Activated CD4-positive, alpha-beta T cell treated with anti-CD3 and anti-CD28 coated beads, Interleukin-2, amount 10 ng/mL, durations not matched to agents 24 days and 14 days (primary cell): ENCODE measurements around the gene GABBR2. TPM values are rescaled to one million over a fixed set of nuclear protein-coding genes. Genes with fewer than 3 reads are reported as not detected.
"Not testable (repeated sequence)": the region's sequence is repeated elsewhere in the genome, so short reads cannot be mapped to it uniquely, and the experiment has no call there.

Experiments used
- DNase-seq: peaks from one replicate; pipeline ENCODE4 v3.0.0; 2022
- H3K27ac Mint-ChIP-seq: one replicate; pipeline ENCODE4 v1.8.0; 2022; ENCODE audit warnings: mild to moderate bottlenecking, mixed read lengths
- H3K27me3 Mint-ChIP-seq: one replicate; pipeline ENCODE4 v1.8.0; 2022; ENCODE audit warnings: mixed read lengths
- H3K36me3 Mint-ChIP-seq: one replicate; pipeline ENCODE4 v1.8.0; 2022; ENCODE audit warnings: low read depth, mild to moderate bottlenecking, mixed read lengths
- H3K4me1 Mint-ChIP-seq: one replicate; pipeline ENCODE4 v1.8.0; 2021; ENCODE audit warnings: mixed read lengths
- H3K4me3 Mint-ChIP-seq: one replicate; pipeline ENCODE4 v1.8.0; 2022; ENCODE audit warnings: mild to moderate bottlenecking, moderate library complexity, mixed read lengths
- H3K9me3 Mint-ChIP-seq: one replicate; pipeline ENCODE4 v1.8.0; 2021; ENCODE audit warnings: mixed read lengths
- intact Hi-C: fragments of 100-400 bp; cut with micrococcal nuclease; formaldehyde crosslinking; loops from one replicate; pipeline ENCODE4 v1.15.1; 2023
- total RNA-seq: library from RNA; stranded (reverse); gene quantifications from 2 replicates; pipeline ENCODE4 v1.2.3, GENCODE V29; 2022

GABBR2 gene
- total RNA-seq, 1 donor from 2014 or later, result not detected

DNA sequence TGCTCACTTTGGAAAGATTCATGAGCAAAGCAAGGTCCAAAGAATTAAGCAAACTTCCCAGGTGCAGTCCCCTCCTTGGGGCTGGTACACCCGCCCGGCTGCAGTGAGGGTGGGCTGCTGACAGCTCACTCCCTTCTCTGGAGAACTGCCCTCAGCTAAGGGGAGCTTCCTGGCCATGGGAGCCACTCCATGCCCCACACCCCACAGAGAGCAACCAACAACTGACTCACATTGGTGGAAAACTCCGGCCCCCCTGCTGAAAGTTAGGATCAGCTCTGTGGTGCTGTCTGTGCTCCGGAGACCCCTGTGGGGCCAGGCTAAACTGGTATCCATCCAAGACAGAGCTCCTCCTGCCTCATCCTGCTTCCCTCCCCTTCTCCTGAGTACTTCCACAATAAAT lies 223.0 kb downstream of the GABBR2 start:
- Mint-ChIP-seq H3K9me3 (no peaks in the 10 kb centered on the region), H3K27me3 (peaks cover 8% of the 10 kb centered on the region), H3K36me3 (no peaks in the 10 kb centered on the region), H3K27ac (no peak overlapping the region), H3K4me1 (no peaks in the 10 kb centered on the region), H3K4me3 (no peak overlapping the region)
- intact Hi-C loops, result no loop called here
- no peak for DNase-seq

DNA sequence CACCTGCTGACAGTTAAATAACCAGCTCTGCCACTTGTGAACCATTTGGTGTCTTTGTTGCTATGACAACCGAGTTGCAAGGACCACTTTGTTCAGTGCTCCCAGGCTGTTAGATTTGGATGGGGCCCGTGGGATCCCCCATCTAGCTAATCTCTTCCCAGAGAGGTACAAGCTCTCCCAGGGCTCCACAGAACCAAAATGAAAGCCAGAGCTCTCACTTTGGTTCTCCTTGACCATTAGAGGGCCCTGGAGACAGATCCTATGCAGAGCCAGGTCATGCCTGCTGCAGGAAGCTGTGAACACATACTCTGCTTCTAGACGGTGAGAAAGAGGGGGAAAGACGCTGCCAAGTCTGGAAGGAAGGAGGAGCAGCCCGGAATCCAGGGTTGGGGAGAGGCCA lies 224.6 kb downstream of the GABBR2 start:
- intact Hi-C loops, result no loop called here
- Mint-ChIP-seq H3K36me3 (no peaks in the 10 kb centered on the region), H3K4me1 (no peaks in the 10 kb centered on the region)

DNA sequence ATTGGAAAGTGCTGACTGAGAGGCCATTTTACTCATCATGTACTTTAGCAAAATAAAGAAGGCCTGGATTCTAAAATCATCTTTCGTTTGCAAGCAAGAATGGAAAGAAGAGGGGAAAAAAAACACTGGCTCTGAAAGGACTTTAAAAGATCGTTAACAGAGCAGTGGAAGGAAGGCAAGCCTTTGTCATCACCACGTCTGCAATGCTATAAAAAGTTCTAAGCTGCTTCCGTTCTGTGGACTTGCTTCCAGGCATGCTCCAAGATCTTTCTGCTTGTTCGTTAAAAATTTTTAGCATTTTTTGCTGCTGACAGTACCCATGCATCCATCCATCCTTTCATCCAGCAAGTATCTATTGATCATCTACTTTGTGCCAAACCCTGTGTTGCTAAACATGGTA lies 226.5 kb downstream of the GABBR2 start:
- H3K4me3 Mint-ChIP-seq, result no peak overlapping the region
- no peaks in the 10 kb centered on the region for H3K4me1 Mint-ChIP-seq
- H3K27ac Mint-ChIP-seq, result no peak overlapping the region
- H3K36me3 Mint-ChIP-seq, result no peaks in the 10 kb centered on the region
- H3K27me3 Mint-ChIP-seq, result peaks cover 10% of the 10 kb centered on the region
- intact Hi-C loops, result no loop called here
- no peaks in the 10 kb centered on the region for H3K9me3 Mint-ChIP-seq
- no peak for DNase-seq

More for the DNA sequence above, 224.6 kb downstream of the GABBR2 start:
- Mint-ChIP-seq H3K27me3 (peaks cover 10% of the 10 kb centered on the region), H3K4me3 (no peak overlapping the region), H3K9me3 (no peaks in the 10 kb centered on the region), H3K27ac (no peak overlapping the region)
- DNase-seq, result no peak

DNA sequence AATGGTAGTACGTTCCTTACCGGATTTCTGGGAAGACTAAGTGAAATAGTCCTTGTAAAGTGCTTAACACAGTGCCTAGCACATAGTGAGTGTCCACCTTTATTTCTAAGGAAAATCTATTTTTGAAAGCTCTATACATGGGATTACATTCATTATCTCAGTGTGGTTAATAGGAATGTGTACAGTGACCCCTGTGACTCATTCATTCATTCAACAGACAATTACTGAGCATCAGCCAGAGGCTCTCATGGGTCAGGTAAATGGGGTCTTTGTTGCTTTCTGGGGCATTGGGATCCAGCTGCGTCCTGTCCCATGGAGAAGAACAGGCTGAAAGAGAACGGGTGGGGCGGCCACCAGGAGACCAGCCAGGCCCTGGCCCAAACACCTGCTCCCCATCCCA lies 227.1 kb downstream of the GABBR2 start:
- H3K36me3 Mint-ChIP-seq, result no peaks in the 10 kb centered on the region
- H3K27me3 Mint-ChIP-seq, result peaks cover 10% of the 10 kb centered on the region
- H3K4me3 Mint-ChIP-seq, result no peak overlapping the region
- DNase-seq, result no peak
- H3K9me3 Mint-ChIP-seq, result no peaks in the 10 kb centered on the region
- intact Hi-C loops, result no loop called here
- H3K4me1 Mint-ChIP-seq, result no peaks in the 10 kb centered on the region
- H3K27ac Mint-ChIP-seq, result no peak overlapping the region

DNA sequence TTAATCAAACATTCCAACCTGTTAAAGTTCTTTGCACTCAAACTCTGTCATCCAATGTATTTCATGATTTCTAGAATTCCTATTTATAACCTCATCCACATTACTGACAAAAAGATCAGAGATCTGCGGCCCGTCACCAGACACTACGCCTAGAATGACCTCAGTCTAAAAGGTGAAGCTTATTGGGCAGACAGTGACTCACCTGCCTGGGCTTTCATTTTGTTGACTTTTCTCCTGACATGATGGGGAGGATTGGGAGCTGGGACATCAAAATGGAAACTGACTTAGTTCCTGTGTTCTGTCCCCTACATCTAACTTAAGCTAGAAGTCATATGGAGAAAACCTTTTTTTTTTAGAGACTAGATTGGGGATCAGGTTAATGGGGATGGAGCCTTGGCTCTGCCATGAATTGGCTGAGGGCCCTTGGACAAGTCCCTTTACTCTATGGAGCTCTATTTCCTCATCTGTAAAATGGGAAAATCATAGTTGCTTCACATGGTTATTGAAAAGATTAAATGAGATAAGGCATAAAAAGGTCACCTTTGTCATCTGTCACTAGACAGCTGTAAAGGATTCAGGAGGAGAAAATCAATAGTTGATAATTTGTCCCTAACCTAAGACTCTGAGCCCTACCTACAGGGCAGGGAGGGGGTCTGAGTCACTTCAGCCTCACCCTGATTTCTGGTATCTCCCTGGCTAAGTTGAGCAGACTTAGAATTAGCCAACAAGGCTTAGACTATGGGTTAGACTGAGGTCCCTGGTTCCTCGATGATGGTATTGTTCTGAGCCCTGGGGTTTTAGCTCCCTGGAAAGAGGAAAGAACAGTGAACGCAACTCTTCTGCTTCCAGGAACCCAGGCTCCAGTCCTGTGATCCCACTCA lies 228.5 kb downstream of the GABBR2 start:
- no peaks in the 10 kb centered on the region for H3K36me3 Mint-ChIP-seq
- H3K4me1 Mint-ChIP-seq, result no peaks in the 10 kb centered on the region
- H3K27ac Mint-ChIP-seq, result no peak overlapping the region
- H3K4me3 Mint-ChIP-seq, result no peak overlapping the region
- no peak for DNase-seq
- peaks cover 13% of the 10 kb centered on the region for H3K27me3 Mint-ChIP-seq
- intact Hi-C loops, result no loop called here
- no peaks in the 10 kb centered on the region for H3K9me3 Mint-ChIP-seq

DNA sequence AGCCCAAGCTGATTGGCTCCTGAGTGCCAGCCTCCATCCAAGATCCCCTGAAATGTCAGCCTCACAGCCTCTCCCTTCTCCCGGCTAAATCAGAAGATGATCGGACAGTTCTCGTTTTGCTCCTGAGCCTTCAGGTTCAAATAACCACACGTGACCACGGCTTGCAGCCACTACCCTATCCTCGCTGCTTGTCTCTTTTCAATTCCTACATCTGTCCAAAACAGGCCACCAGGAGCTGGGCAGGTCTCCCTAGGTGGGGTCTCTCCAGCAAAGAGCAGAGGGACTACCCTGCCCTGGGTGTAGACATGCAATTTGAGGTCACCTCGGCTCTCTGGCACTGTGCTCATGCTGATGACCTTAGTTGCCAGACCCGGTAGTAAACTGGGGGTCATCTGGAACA lies 229.3 kb downstream of the GABBR2 start:
- Mint-ChIP-seq H3K36me3 (no peaks in the 10 kb centered on the region), H3K27ac (no peak overlapping the region), H3K4me1 (no peaks in the 10 kb centered on the region)

DNA sequence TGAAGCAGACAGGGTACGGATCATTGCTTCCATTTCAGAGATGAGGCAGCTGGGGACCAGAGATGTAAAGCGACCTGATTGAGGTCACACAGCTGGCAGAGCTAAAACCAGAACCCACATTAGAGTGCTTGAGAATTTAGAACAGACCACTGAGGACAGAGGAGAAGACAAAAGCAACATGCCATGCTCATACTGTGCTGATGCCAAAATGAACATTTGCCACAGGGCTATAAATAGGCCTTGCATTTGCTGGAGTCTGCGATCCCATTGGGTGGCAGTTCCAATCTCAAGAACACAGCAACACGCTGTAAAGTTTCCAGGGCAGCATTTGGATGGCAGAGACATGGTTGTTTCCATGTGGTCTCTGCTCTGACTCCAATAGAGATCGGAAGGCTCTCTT lies 230.9 kb downstream of the GABBR2 start:
- H3K27me3 Mint-ChIP-seq, result peaks cover 15% of the 10 kb centered on the region
- H3K4me1 Mint-ChIP-seq, result no peaks in the 10 kb centered on the region
- no peaks in the 10 kb centered on the region for H3K36me3 Mint-ChIP-seq
- H3K9me3 Mint-ChIP-seq, result no peaks in the 10 kb centered on the region
- H3K27ac Mint-ChIP-seq, result no peak overlapping the region
- intact Hi-C loops, result no loop called here
- DNase-seq, result no peak
- no peak overlapping the region for H3K4me3 Mint-ChIP-seq

More for the DNA sequence above, 229.3 kb downstream of the GABBR2 start:
- Mint-ChIP-seq H3K9me3 (no peaks in the 10 kb centered on the region), H3K27me3 (peaks cover 16% of the 10 kb centered on the region), H3K4me3 (no peak overlapping the region)
- DNase-seq, result no peak
- intact Hi-C loops, result no loop called here

DNA sequence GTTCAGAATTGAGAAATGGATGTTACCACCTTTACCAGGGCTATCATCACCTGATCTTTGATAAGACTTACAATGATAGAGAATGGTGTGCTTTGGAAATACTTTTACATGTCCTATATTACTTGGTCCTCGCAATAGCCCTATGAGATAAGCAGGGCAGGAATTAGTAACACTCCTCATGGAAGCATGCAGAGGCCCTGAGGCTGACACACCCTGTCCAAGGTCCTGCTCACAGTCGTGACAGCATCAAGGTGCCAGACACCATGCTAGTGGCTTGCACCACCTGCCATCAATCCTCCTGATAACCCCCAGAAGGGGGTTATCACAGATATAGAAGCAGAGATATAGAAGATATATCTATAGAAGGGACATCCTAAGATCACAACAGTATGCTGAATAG lies 236.5 kb downstream of the GABBR2 start:
- Mint-ChIP-seq H3K27me3 (peaks cover 12% of the 10 kb centered on the region), H3K4me3 (no peak overlapping the region), H3K36me3 (no peaks in the 10 kb centered on the region), H3K9me3 (no peaks in the 10 kb centered on the region), H3K27ac (no peak overlapping the region), H3K4me1 (no peaks in the 10 kb centered on the region)
- intact Hi-C loops, result no loop called here
- no peak for DNase-seq

DNA sequence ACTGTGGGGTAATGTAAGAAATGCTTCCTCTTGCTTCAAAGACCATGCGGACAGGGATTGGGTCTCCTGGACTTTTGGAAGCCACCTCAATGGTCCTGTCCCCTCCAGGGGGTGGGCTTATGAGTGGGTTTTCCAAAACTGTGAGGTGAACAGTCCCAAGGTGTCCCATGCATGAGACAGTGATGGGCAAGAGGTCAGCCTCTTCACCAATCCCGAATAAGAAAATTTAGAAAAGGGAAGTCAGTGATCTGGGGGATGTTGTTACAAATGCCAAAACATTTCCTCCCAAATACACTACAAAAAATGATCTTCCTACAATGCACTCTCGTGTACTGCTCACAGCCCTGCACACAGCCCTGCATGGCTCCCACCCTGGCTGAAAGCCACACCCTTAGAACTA lies 237.6 kb downstream of the GABBR2 start:
- H3K9me3 Mint-ChIP-seq, result no peaks in the 10 kb centered on the region
- H3K4me1 Mint-ChIP-seq, result no peaks in the 10 kb centered on the region
- peaks cover 8% of the 10 kb centered on the region for H3K27me3 Mint-ChIP-seq
- no peak overlapping the region for H3K27ac Mint-ChIP-seq
- intact Hi-C loops, result no loop called here
- no peak overlapping the region for H3K4me3 Mint-ChIP-seq
- DNase-seq, result no peak
- no peaks in the 10 kb centered on the region for H3K36me3 Mint-ChIP-seq

DNA sequence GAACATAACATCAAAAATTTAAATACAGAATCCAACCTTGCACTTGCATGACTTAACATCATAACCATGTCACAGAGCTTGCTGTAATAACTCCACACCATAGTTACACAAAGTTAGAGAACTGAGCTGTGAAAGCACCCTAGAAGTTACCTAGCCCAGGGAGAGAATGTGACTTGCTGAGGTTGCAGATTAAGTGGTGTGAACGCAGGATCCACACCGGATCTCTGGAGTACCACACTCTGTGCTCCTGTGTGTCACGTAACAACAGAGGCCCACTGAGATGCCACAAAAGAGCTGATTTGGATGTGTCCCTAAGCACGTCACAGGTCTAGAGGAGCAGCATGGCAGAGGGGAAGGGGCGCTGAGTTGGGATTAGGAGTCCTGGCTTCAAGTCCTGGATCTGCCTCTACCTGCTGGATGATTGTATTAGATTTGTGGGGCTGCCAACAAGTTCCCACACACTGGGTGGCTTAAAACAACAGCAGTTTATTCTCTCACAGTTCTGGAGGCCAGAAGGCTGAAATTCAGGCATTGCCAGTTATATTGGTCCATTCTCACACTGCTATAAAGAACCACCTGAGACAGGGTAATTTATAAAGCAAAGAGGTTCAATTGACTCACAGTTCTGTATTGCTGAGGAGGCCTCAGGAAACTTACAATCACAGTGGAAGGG lies 240.0 kb downstream of the GABBR2 start:
- DNase-seq, result no peak
- H3K4me3 Mint-ChIP-seq, result no peak overlapping the region
- no peaks in the 10 kb centered on the region for H3K4me1 Mint-ChIP-seq
- H3K36me3 Mint-ChIP-seq, result no peaks in the 10 kb centered on the region
- peaks cover 3% of the 10 kb centered on the region for H3K27me3 Mint-ChIP-seq
- no peaks in the 10 kb centered on the region for H3K9me3 Mint-ChIP-seq
- intact Hi-C loops, result no loop called here
- no peak overlapping the region for H3K27ac Mint-ChIP-seq

DNA sequence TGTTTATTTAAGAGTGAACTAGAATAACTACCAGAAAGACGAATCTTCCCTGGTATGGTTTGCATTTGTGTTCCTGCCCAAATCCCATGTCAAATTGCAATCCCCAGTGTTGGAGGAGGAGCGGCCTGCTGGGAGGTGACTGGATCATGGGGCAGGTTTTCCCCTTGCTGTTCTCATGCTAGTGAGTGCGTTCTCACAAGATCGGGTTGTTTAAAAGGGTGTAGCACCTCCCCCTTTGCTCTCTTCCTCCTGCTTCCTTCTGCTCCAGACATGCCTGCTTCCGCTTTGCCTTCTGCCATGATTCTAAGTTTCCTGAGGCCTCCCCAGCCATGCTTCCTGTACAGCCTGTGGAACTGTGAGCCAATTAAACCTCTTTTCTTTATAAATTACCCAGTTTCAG lies 242.9 kb downstream of the GABBR2 start:
- H3K4me3 Mint-ChIP-seq, result no peak overlapping the region
- no peaks in the 10 kb centered on the region for H3K4me1 Mint-ChIP-seq
- no peak for DNase-seq
- no peaks in the 10 kb centered on the region for H3K36me3 Mint-ChIP-seq
- H3K9me3 Mint-ChIP-seq, result peaks cover 6% of the 10 kb centered on the region
- intact Hi-C loops, result no loop called here
- H3K27me3 Mint-ChIP-seq, result no peaks in the 10 kb centered on the region
- no peak overlapping the region for H3K27ac Mint-ChIP-seq

DNA sequence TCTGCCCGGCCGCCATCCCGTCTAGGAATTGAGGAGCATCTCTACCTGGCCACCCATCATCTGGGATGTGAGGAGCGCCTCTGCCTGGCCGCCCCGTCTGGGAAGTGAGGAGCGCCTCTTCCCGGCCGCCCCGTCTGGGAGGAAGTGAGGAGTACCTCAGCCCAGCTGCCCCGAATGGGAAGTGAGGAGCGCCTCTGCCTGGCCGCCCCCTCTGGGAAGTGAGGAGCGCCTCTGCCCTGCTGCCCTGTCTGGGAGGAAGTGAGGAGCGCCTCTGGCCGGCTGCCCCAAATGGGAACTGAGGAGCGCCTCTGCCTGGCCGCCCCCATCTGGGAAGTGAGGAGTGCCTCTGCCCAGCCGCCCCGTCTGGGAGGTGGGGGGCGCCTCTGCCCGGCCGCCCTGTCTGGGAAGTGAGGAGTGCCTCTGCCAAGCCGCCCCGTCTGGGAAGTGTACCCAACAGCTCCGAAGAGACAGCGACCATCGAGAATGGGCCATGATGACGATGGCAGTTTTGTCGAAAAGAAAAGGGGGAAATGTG lies 244.5 kb downstream of the GABBR2 start:
- intact Hi-C loops, H3K4me1 Mint-ChIP-seq, H3K4me3 Mint-ChIP-seq, H3K36me3 Mint-ChIP-seq, DNase-seq, H3K9me3 Mint-ChIP-seq, H3K27ac Mint-ChIP-seq, H3K27me3 Mint-ChIP-seq: not testable (repeated sequence)

DNA sequence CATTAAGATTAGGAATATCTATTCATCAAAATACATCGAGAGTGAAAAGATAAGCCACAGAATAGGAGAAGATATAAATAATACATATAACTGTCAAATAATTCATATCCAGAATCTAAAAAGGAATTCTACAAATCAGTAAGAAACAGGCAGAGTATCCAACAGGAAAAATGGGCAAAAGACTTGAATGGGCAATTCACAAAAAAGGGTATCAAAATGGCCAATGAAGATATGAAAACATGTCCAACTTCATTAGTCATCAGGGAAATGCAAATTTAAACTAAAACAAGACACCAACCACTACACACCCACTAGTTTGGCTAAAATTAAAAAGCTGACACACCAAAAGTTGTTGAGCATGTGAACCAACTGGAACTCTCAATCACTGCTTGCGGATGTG lies 246.4 kb downstream of the GABBR2 start:
- intact Hi-C loops, result no loop called here

DNA sequence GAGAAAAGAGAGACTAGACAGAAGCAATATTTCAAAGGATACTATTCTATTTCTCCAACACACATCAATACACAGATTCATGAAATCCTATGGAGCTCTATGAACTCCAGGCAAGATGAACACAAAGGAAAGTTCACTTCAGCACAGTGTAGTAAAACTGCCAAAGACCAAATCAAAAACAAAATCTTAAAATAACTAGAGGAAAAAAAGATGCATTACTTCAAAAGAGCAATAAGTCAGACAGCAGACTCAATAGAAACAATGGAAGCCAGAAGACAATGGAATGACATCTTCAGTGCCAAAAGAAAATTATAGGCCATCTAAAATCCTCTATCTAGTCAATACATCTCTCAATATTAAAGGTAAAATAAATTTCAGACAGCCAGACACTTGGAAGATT lies 248.0 kb downstream of the GABBR2 start:
- no peak overlapping the region for H3K27ac Mint-ChIP-seq
- H3K27me3 Mint-ChIP-seq, result peaks cover 4% of the 10 kb centered on the region
- DNase-seq, result no peak
- intact Hi-C loops, result no loop called here
- peaks cover 6% of the 10 kb centered on the region for H3K9me3 Mint-ChIP-seq
- no peaks in the 10 kb centered on the region for H3K36me3 Mint-ChIP-seq
- no peaks in the 10 kb centered on the region for H3K4me1 Mint-ChIP-seq
- no peak overlapping the region for H3K4me3 Mint-ChIP-seq

More for the DNA sequence above, 246.4 kb downstream of the GABBR2 start:
- H3K27ac Mint-ChIP-seq, result no peak overlapping the region
- no peaks in the 10 kb centered on the region for H3K36me3 Mint-ChIP-seq
- no peaks in the 10 kb centered on the region for H3K27me3 Mint-ChIP-seq
- no peak overlapping the region for H3K4me3 Mint-ChIP-seq
- peaks cover 6% of the 10 kb centered on the region for H3K9me3 Mint-ChIP-seq
- H3K4me1 Mint-ChIP-seq, result no peaks in the 10 kb centered on the region
- DNase-seq, result no peak
